ENCODE measurements around the gene MAP3K20. TPM values are rescaled to one million over a fixed set of nuclear protein-coding genes. Genes with fewer than 3 reads are reported as not detected.

The MAP3K20 gene
- total RNA-seq, 1 experiment from 2014 or later = 40.0 TPM

GRCh38 chr2:173150963-173151362 is 75.3 kb downstream of the MAP3K20 start:
- Histone ChIP-seq H3K36me3 (ENCODE audit: insufficient read depth, low read length, poor library complexity, severe bottlenecking) (no peaks in the 10 kb centered on the region), H3K4me1 (ENCODE audit: insufficient read depth, low read length, poor library complexity, severe bottlenecking) (peaks cover 36% of the 10 kb centered on the region), H3K4me3 (ENCODE audit: low read depth, low read length, poor library complexity, severe bottlenecking) (no peak overlapping the region), H3K27ac (ENCODE audit: low read depth, low read length, poor library complexity, severe bottlenecking) (no peak overlapping the region), H3K27me3 (replicated peaks; ENCODE audit: insufficient read depth, low read depth, low read length, poor library complexity) (no peaks in the 10 kb centered on the region), H3K9me3 (ENCODE audit: low read depth, low read length, poor library complexity, severe bottlenecking) (no peaks in the 10 kb centered on the region)
- POLR2A ChIA-PET (ENCODE audit: low non-redundant PET) = no interaction called here
- intact Hi-C loops (cut with micrococcal nuclease; ENCODE audit: unreplicated experiment) = no loop called here
- CTCF ChIA-PET = no interaction called here
- TF ChIP-seq EZH2 (IDR thresholded peaks at IDR 0.05; ENCODE audit: borderline replicate concordance, low read depth, low read length, poor library complexity, severe bottlenecking) (no peak), CTCF (conservative IDR thresholded peaks at IDR 0.05; ENCODE audit: low read depth, low read length) (no peak)
- BruUV-seq (replicated peaks) = no TSS peak
- DNase-seq (ENCODE audit: low spot score) = no peak

GRCh38 chr2:173151671-173152401 is 76.2 kb downstream of the MAP3K20 start:
- no peaks in the 10 kb centered on the region for H3K27me3 ChIP-seq (replicated peaks; ENCODE audit: insufficient read depth, low read depth, low read length, poor library complexity)
- no peaks in the 10 kb centered on the region for H3K36me3 ChIP-seq (ENCODE audit: insufficient read depth, low read length, poor library complexity, severe bottlenecking)
- H3K27ac ChIP-seq (ENCODE audit: low read depth, low read length, poor library complexity, severe bottlenecking) = peak overlapping the region; percentile 43
- peak; percentile 91 for DNase-seq (ENCODE audit: low spot score)
- H3K9me3 ChIP-seq (ENCODE audit: low read depth, low read length, poor library complexity, severe bottlenecking) = peaks cover 5% of the 10 kb centered on the region
- ChIA-PET CTCF (interaction anchor here (0.5 kb wide), 1 partner anchor 76 kb away, joined by 3 read pairs; the partner anchor contains the start of gene MAP3K20), POLR2A (ENCODE audit: low non-redundant PET) (interaction anchor here (0.6 kb wide), 1 partner anchor 249 kb away, joined by 10 read pairs; no protein-coding TSS in a partner anchor)
- intact Hi-C loops (cut with micrococcal nuclease; ENCODE audit: unreplicated experiment) = no loop called here
- TF ChIP-seq CTCF (conservative IDR thresholded peaks at IDR 0.05; ENCODE audit: low read depth, low read length) = no peak
- TF ChIP-seq EZH2 (IDR thresholded peaks at IDR 0.05; ENCODE audit: borderline replicate concordance, low read depth, low read length, poor library complexity, severe bottlenecking) = no peak
- peaks cover 36% of the 10 kb centered on the region for H3K4me1 ChIP-seq (ENCODE audit: insufficient read depth, low read length, poor library complexity, severe bottlenecking)
- no peak overlapping the region for H3K4me3 ChIP-seq (ENCODE audit: low read depth, low read length, poor library complexity, severe bottlenecking)
- BruUV-seq (replicated peaks) = no TSS peak

GRCh38 chr2:173153301-173153885 is 77.7 kb downstream of the MAP3K20 start:
- DNase-seq (ENCODE audit: low spot score) = no peak
- ChIA-PET POLR2A (ENCODE audit: low non-redundant PET) (interaction anchor here (0.7 kb wide), 1 partner anchor 335 kb away, joined by 3 read pairs; no protein-coding TSS in a partner anchor), CTCF (no interaction called here)
- no peaks in the 10 kb centered on the region for H3K36me3 ChIP-seq (ENCODE audit: insufficient read depth, low read length, poor library complexity, severe bottlenecking)
- H3K4me3 ChIP-seq (ENCODE audit: low read depth, low read length, poor library complexity, severe bottlenecking) = no peak overlapping the region
- peaks cover 5% of the 10 kb centered on the region for H3K9me3 ChIP-seq (ENCODE audit: low read depth, low read length, poor library complexity, severe bottlenecking)
- TF ChIP-seq EZH2 (IDR thresholded peaks at IDR 0.05; ENCODE audit: borderline replicate concordance, low read depth, low read length, poor library complexity, severe bottlenecking) (no peak), CTCF (conservative IDR thresholded peaks at IDR 0.05; ENCODE audit: low read depth, low read length) (no peak)
- H3K4me1 ChIP-seq (ENCODE audit: insufficient read depth, low read length, poor library complexity, severe bottlenecking) = peaks cover 39% of the 10 kb centered on the region
- no TSS peak for BruUV-seq (replicated peaks)
- no peaks in the 10 kb centered on the region for H3K27me3 ChIP-seq (replicated peaks; ENCODE audit: insufficient read depth, low read depth, low read length, poor library complexity)
- no peak overlapping the region for H3K27ac ChIP-seq (ENCODE audit: low read depth, low read length, poor library complexity, severe bottlenecking)
- intact Hi-C loops (cut with micrococcal nuclease; ENCODE audit: unreplicated experiment) = no loop called here

Measured in A673 (cell line).